Muscle of arm (tissue), 14 donors: ENCODE results near the gene DNA2. TPM values are rescaled to one million over a fixed set of nuclear protein-coding genes. Genes with fewer than 3 reads are reported as not detected.
"Not testable (repeated sequence)": the region's sequence is repeated elsewhere in the genome, so short reads cannot be mapped to it uniquely, and the experiment has no call there.

ENCODE experiments used
- DNase-seq: peaks from one replicate; pipeline ENCODE4 v3.0.0-alpha.2; 2013
- long read RNA-seq, 11 donors: transcript quantifications; one replicate each; lab custom pipeline, GENCODE V29; 2026
- polyA plus RNA-seq, 12 donors: library from polyadenylated mRNA; unstranded; fragments of 120-200 nt; gene quantifications; one replicate each; pipeline ENCODE4 v1.2.1, GENCODE V29; 2013; ENCODE audit not compliant: insufficient read length in 12 of 12

Gene DNA2
- 1 to 10 TPM in 11 of 12 donors, not detected in 1; 2.6 to 9.1 (median 6.9) TPM for polyA plus RNA-seq
- long read RNA-seq, donor 1, result 0 reads
- long read RNA-seq, donor 2, result 0 reads
- long read RNA-seq, donor 3, result 0 reads
- long read RNA-seq, donor 4, result 0 reads
- long read RNA-seq, donor 5, result 0 reads
- long read RNA-seq, donor 6, result 0 reads
- long read RNA-seq, donor 7, result 0 reads
- long read RNA-seq, donor 8, result 0 reads
- long read RNA-seq, donor 9, result 0 reads
- long read RNA-seq, donor 10, result 0 reads
- long read RNA-seq, donor 11, result 0 reads

DNA sequence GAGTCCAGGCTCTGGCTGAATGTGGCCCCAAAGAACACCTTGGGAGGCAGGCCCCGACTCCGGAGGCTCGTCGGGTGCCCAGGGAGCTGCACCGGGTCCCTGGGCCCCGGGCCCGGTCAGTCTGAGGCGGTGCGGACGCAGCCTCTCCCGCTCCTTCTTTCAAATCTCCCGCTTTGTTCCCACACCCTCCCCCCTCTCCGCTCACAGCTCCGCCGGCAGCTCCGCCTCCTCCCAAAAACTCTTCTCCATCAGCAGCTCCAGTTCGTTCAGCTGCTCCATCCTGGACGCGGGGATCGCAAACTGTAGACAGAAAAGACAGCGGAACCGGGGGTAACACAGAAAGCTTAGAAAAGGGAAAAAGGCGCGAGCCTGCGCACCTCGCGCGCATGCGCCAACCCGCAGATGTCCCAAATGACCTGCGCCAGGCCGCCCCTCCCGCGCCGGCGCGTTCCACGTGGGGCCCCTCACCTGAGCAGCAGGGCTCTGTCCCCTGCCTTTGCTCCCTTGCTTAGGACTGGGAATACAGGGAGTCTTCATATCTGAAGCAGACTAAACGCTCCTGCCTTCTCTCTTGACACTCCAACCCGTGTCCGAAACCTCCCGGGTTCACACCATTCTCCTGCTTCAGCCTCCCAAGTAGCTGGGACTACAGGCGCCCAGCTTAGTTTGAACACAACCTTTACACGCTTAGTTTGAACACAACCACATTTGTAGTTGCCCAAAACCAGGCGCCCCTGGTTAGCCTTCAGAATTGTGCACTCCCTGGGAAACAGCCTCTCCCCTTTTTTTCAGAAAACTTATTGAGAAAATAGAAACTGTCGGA lies at the start of gene DNA2:
Gene DNA2 (minus strand): TSS at position 388 of the 823 bp plus-strand sequence. CDS start 109 bp downstream, at position 279.
- DNase-seq, result peak; percentile 75

DNA sequence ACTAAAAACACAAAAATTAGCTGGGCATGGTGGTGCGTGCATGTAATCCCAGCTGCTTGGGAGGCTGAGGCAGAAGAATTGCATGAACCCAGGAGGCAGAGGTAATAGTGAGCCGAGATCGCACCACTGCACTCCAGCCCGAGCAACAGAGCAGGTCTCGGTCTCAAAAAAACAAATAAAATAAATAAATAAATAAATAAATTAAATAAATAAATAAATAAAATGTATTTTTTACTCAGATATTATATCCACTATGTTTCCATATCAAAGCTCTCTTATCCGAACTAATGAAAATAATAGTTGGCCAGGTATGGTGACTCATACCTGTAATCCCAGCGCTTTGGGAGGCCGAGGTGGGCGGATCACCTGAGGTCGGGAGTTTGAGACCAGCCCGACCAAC lies 46.8 kb upstream of the DNA2 start:
- not testable (repeated sequence) for DNase-seq

- no peak for DNase-seq
Observed at GRCh38 chr10:68517188-68517587, 45.4 kb upstream of the DNA2 start.

- DNase-seq, result no peak
Observed at GRCh38 chr10:68516766-68517165, 45.0 kb upstream of the DNA2 start.

GRCh38 chr10:68516216-68516615 lies 44.4 kb upstream of the DNA2 start:
- DNase-seq, result not testable (repeated sequence)

- no peak for DNase-seq
Observed at GRCh38 chr10:68508090-68508489, 36.3 kb upstream of the DNA2 start.

GRCh38 chr10:68506411-68506810 lies 34.6 kb upstream of the DNA2 start:
- no peak for DNase-seq

- no peak for DNase-seq
Observed at GRCh38 chr10:68502846-68503245, 31.1 kb upstream of the DNA2 start.

DNA sequence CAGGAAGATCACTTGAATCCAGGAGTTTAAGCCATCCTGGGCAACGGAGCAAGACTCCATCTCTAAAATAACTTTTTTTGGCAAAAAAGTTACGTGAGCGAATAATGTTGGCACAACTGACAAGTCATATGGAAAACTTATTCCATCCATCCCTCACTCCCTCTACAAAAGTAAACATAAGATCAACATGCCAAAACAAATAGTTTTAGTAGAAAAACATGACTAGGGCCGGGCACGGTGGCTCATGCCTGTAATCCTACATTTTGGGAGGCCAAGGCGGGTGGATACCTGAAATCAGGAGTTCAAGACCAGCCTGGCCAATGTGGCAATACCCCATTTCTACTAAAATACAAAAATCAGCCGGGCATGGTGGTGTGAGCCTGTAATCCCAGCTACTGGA lies 29.9 kb upstream of the DNA2 start:
- DNase-seq, result peak; percentile 17

DNA sequence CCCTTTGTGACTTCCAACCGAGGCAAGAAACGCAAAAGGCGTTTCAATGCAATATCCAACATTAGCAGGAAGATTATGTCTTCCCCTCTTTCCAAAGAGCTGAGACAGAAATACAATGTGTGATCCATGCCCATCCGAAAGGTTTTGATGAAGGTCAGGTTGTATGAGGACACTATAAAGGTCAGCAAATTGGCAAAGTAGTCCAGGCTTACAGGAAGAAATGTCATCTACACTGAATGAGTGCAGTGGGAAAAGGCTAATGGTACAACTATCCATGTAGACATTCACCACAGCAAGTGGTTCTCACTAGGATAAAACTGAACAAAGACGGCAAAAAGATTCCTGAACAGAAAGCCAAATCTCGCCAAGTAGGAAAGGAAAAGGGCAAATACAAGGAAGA lies 27.8 kb upstream of the DNA2 start:
- no peak for DNase-seq

DNA sequence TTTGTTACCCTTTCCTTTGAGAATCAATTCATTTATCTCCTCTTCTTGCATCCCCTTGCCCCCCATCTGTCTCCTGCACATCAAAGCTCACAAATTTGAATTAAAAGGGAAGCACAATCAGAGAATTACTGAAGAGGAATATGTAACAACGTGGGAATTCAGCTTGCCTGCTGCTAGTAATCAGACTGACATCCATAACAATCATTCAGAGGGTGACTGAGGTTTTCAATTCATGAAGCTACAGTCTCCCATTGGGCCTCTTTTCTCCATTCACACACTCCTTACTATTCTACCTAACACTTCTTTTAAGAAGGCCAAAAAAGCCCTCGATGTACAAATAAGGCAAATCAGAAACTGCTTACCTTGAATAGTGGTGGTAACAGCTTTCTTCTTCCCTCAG lies 24.3 kb upstream of the DNA2 start:
- DNase-seq, result no peak

DNA sequence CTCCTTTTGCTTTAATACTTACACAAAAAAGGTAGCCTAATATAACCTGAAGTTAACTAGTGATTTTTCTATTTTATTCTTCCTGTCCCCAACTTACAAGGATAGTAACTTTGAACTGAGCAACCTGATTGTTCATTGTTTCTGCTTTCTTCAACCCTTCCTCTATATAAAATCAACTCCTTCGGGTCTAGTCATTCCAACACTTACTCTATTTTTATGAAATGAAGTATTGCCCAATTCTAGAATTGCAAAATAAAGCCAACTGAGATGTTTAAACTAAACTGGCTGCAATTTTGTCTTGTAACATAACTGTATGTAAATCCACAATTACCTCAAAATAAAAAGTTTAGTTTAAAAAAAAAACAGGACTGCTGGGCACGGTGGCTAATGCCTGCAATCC lies 20.3 kb upstream of the DNA2 start:
- DNase-seq, result no peak

DNA sequence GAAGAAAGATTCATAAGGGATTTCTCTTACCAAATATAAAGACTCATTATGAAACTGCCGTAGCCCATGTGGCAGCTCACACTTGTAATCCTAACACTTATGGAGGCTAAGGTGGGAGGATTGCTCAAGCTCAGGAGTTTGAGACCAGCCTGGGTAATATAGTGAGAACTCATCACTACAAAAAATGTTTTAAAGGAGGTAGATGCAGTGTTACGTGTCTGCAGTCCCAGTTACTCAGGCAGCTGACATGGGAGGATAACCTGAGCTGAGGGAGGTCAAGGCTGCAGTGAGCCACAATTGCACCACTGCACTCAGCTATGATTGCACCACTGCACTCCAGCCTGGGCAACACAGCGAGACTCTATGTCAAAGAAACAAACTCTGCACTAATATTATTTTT lies 18.1 kb upstream of the DNA2 start:
- DNase-seq, result no peak

GRCh38 chr10:68474021-68474420 lies 2.2 kb upstream of the DNA2 start:
- no peak for DNase-seq

GRCh38 chr10:68471063-68471585 lies 649 bp downstream of the DNA2 start:
- DNase-seq, result no peak

DNA sequence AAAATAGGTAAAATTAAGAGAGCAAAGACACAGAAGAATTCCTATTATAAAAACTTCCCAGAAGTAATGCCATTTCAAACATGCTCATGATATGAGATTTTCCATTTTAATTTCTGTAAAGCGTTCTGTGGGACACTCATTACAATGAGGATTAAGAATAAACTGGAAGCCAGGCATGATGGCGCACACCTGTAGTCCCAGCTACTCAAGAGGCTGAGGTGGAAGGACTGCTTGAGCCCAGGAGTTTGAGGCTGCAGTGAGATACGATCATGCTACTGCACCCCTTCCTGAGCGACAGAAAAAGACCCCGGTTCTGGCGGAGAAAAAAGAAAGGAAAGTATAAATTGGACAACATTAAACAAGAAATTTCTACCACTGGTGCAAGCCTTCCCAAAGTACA lies 1.5 kb downstream of the DNA2 start:
- DNase-seq, result no peak

GRCh38 chr10:68469838-68470237 lies 1.9 kb downstream of the DNA2 start:
- no peak for DNase-seq

DNA sequence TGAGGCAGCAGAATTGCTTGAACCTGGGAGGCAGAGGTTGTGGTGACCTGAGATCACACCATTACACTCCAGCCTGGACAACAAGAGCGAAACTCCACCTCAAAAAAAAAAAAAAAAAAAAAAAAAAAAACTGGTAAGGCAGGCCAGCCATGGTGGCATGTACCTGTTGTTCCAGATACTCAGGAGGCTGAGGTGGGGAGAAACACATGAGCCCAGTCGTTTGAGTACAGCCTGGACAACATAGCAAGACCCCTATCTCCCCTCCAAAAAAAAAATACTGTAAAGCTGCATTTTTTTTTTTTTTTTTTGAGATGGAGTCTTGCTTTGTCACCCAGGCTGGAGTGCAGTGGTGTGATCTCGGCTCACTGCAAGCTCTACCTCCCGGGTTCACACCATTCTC lies 7.0 kb downstream of the DNA2 start:
- DNase-seq, result not testable (repeated sequence)

DNA sequence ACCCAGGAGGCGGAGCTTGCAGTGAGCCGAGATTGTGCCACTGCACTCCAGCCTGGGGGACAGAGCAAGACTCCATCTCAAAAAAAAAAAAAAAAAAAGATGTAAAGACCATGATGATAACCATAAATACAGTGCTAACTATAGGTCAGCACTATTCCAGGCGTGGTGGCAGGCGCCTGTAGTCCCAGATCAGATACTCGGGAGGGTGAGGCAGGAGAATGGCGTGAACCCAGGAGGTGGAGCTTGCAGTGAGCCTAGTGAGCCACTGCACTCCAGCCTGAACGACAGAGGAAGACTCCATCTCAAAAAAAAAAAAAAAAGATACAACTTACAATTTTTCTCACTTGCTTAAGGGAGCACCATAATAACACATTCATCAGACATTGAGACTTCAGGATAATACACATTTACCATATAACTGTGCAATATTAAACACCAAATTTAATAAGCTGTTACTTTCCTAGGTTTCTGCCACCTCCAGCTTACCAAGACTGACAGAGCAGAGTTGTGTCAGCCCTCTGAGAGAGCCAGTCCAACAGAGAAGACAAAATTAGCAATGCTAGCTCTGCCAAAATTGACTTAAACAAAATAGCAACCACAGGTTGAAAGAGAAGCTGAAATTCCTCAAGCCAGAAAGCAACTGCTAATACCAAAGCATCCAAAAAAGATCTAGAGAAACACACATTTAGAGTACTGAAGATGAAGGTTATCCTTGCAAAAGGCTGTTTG lies 8.2 kb downstream of the DNA2 start:
- DNase-seq, result no peak

DNA sequence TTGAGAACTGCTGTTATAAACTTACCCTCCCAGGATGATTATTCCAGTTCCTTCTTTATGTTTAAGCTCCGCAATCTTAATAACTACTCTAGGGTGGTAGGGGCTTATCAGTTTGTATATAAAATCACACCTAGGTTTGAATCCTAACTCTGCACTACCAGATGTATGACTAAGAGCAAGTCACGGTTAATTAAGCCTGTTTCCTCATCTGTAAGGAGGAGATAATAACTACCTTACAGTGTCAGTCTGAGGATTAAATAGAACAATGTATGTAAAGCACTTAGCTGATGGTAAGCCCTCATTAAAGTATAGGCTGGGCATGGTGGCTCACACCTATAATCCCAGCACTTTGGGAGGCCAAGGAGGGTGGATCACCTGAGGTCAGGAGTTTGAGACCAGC lies 9.2 kb downstream of the DNA2 start:
- no peak for DNase-seq

- DNase-seq, result no peak
Observed at GRCh38 chr10:68461032-68461431, 10.7 kb downstream of the DNA2 start.

- peak; percentile 20 for DNase-seq
Observed at GRCh38 chr10:68449698-68450097, 22.1 kb downstream of the DNA2 start.
